ENCODE measurements around the gene ZBTB2.

GRCh38 chr6:151353795-151354194 is 37.6 kb downstream of the ZBTB2 start:
- TF ChIP-seq CTCF (conservative IDR thresholded peaks at IDR 0.05; ENCODE audit: low read length), result no peak
- TF ChIP-seq EZH2phosphoT487 (IDR thresholded peaks at IDR 0.05; ENCODE audit: borderline replicate concordance, low read depth, low read length), result no peak
